ENCODE results near the gene MZF1.

The MZF1 gene

GRCh38 chr19:58569943-58570670, 3.0 kb downstream of the MZF1 start:
- DNase-seq: no peak

- no peak for DNase-seq
Observed at GRCh38 chr19:58569191-58569942, 3.8 kb downstream of the MZF1 start.

- no peak for DNase-seq
Observed at GRCh38 chr19:58568453-58569130, 4.5 kb downstream of the MZF1 start.

GRCh38 chr19:58566989-58567388, 6.1 kb downstream of the MZF1 start:
- no peak for DNase-seq

GRCh38 chr19:58563823-58564222, 9.3 kb downstream of the MZF1 start:
- DNase-seq: no peak

GRCh38 chr19:58563034-58563573, 10.0 kb downstream of the MZF1 start:
- no peak for DNase-seq

- no peak for DNase-seq
Observed at GRCh38 chr19:58562122-58563033, 10.8 kb downstream of the MZF1 start.

GRCh38 chr19:58561373-58562121, 11.6 kb downstream of the MZF1 start:
- DNase-seq: no peak

- DNase-seq: no peak
Observed at GRCh38 chr19:58560921-58561320, 12.2 kb downstream of the MZF1 start.

GRCh38 chr19:58560007-58560887, 12.9 kb downstream of the MZF1 start:
- no peak for DNase-seq

GRCh38 chr19:58559275-58560006, 13.7 kb downstream of the MZF1 start:
- DNase-seq: no peak

GRCh38 chr19:58558623-58559274, 14.4 kb downstream of the MZF1 start:
- no peak for DNase-seq

GRCh38 chr19:58558066-58558622, 15.0 kb downstream of the MZF1 start, which contains the start of gene UBE2M:
TSS of gene UBE2M (minus strand) at chr19:58558611. CDS start at chr19:58558381, 230 bp downstream.
- DNase-seq: no peak

GRCh38 chr19:58557221-58558065, 15.7 kb downstream of the MZF1 start:
- no peak for DNase-seq

- no peak for DNase-seq
Observed at GRCh38 chr19:58556622-58557220, 16.4 kb downstream of the MZF1 start.

GRCh38 chr19:58555920-58556621, 17.1 kb downstream of the MZF1 start:
- DNase-seq: no peak

GRCh38 chr19:58555369-58555885, 17.7 kb downstream of the MZF1 start:
- DNase-seq: no peak

Measured in NCI-H187 treated with DMSO at 0.1 percent for 48 hours (cell line).